ENCODE data around the gene NARF.

DNA sequence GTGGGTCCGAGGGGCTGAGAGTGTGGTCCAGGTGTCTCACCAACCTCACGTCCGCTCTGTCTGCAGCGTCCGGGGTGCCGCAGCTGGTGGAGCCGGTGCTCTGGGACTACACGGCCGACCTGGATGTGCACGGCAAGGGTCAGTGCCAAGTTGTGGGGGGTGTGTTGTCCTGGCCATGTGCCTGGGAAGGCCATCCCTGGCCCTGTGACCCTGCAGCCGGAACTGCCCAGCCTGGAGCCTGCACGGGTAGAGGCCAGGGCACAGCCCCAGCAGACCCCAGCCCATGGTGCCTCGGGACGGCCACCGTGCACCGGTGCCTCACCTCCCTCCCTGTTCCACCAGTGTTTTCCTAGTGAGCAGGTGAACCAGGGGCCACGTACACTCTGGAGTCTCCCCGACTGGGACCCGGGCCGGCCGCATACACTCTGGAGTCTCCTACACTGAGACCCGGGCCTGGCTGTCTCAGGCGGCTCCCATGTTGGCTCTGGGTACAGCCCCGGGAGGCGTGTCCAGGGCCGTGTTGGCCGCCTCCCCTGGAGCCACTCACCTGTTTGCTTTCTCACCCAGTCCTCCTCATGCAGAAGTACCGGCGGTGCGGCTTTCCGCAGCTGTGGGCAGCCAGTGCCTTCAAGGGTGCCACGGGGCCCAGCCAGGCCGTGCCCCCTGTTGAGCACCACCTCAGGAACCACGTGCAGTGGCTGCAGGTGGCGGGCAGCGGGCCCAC is 21.8 kb upstream of the NARF start:
- TF ChIP-seq, protein P1, sequence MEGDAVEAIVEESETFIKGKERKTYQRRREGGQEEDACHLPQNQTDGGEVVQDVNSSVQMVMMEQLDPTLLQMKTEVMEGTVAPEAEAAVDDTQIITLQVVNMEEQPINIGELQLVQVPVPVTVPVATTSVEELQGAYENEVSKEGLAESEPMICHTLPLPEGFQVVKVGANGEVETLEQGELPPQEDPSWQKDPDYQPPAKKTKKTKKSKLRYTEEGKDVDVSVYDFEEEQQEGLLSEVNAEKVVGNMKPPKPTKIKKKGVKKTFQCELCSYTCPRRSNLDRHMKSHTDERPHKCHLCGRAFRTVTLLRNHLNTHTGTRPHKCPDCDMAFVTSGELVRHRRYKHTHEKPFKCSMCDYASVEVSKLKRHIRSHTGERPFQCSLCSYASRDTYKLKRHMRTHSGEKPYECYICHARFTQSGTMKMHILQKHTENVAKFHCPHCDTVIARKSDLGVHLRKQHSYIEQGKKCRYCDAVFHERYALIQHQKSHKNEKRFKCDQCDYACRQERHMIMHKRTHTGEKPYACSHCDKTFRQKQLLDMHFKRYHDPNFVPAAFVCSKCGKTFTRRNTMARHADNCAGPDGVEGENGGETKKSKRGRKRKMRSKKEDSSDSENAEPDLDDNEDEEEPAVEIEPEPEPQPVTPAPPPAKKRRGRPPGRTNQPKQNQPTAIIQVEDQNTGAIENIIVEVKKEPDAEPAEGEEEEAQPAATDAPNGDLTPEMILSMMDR (IDR thresholded peaks at IDR 0.05; ENCODE audit: insufficient read depth, low read length, poor library complexity, severe bottlenecking), result no peak
- TF ChIP-seq EZH2phosphoT487 (conservative IDR thresholded peaks at IDR 0.05; ENCODE audit: low read length), result no peak

All from SU-DHL-6 (cell line).